ENCODE data around the gene KRCC1.

KRCC1 gene

DNA sequence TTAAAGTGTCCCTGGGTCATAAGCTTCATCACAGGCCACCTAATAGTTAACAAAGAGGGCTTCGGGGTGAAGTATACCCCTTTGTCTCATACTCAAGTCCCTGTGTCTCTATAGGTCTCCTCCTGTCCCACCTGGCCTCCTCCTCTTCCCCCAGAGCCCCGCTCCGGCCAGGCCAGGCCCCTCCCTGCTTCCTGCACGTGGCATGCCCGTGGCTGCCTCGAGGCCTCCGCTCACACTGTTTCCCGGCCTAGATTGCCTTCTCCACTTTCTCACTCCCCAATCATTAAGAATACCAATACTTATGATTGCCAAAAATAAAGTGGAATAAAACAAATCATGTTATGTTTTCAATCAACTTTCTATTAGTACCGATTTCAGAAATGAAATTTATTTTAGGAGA lies 30.8 kb upstream of the KRCC1 start:
- H3K27ac Mint-ChIP-seq = no peak overlapping the region
- no peaks in the 10 kb centered on the region for H3K9me3 Mint-ChIP-seq
- no peak overlapping the region for H3K4me3 Mint-ChIP-seq
- H3K36me3 Mint-ChIP-seq = no peaks in the 10 kb centered on the region
- no peaks in the 10 kb centered on the region for H3K27me3 Mint-ChIP-seq
- no peak for DNase-seq
- CTCF ChIA-PET = no interaction called here
- H3K4me1 Mint-ChIP-seq = peaks cover 3% of the 10 kb centered on the region

DNA sequence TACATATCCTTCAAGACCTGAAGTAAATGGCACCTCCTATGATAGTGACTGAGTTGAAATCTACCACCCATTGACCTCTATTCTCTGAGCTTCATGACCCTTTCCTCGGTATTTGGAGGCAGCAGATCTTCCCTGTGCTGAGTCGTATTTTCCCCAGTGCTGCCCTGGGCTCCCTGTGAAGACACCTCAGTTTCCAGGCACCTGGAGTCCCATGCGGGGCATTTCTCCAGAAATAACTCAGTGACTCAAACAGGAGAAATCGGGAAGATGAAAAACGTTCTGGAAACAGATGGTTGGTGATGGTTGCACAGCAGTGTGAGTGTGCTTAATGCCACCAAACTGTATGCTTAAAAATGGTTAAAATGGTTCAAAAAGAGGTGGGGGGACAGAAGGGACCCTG lies 30.0 kb upstream of the KRCC1 start:
- Mint-ChIP-seq H3K27me3 (no peaks in the 10 kb centered on the region), H3K27ac (no peak overlapping the region), H3K9me3 (no peaks in the 10 kb centered on the region), H3K36me3 (no peaks in the 10 kb centered on the region), H3K4me3 (no peak overlapping the region), H3K4me1 (peaks cover 3% of the 10 kb centered on the region)
- no peak for DNase-seq
- CTCF ChIA-PET = no interaction called here

DNA sequence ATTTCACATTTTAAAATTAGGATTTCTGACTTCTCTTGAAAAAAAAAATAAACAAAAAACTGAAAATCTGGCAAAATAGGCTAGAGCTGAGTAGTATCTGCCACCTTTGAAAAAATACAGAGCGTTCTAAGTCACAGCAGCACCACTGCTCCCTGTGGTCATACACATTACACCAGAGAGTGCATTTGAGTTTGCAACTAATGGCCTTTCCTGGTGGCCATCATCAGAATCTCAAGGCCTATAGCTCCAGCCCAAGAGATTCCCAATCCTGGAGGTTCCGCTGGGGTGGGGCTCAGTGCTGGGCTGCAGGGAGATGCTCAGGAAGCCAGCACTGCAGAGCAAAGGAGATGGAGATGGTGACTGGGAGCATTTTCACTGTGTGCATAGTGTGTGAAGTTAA lies 29.5 kb upstream of the KRCC1 start:
- no peak for DNase-seq
- H3K27ac Mint-ChIP-seq = no peak overlapping the region
- H3K4me1 Mint-ChIP-seq = no peaks in the 10 kb centered on the region
- CTCF ChIA-PET = no interaction called here
- H3K4me3 Mint-ChIP-seq = no peak overlapping the region
- H3K27me3 Mint-ChIP-seq = no peaks in the 10 kb centered on the region
- H3K9me3 Mint-ChIP-seq = no peaks in the 10 kb centered on the region
- no peaks in the 10 kb centered on the region for H3K36me3 Mint-ChIP-seq

- H3K36me3 Mint-ChIP-seq = no peaks in the 10 kb centered on the region
- no peak overlapping the region for H3K27ac Mint-ChIP-seq
- no peaks in the 10 kb centered on the region for H3K9me3 Mint-ChIP-seq
- no peak for DNase-seq
- no peak overlapping the region for H3K4me3 Mint-ChIP-seq
- no peaks in the 10 kb centered on the region for H3K4me1 Mint-ChIP-seq
- H3K27me3 Mint-ChIP-seq = no peaks in the 10 kb centered on the region
- CTCF ChIA-PET = interaction anchor here (1.1 to 2.8 kb wide), 2 partner anchors 22 to 109 kb away, joined by 3 to 9 read pairs; no protein-coding TSS in a partner anchor
Measured at GRCh38 chr2:88082781-88083180, 27.2 kb upstream of the KRCC1 start.

DNA sequence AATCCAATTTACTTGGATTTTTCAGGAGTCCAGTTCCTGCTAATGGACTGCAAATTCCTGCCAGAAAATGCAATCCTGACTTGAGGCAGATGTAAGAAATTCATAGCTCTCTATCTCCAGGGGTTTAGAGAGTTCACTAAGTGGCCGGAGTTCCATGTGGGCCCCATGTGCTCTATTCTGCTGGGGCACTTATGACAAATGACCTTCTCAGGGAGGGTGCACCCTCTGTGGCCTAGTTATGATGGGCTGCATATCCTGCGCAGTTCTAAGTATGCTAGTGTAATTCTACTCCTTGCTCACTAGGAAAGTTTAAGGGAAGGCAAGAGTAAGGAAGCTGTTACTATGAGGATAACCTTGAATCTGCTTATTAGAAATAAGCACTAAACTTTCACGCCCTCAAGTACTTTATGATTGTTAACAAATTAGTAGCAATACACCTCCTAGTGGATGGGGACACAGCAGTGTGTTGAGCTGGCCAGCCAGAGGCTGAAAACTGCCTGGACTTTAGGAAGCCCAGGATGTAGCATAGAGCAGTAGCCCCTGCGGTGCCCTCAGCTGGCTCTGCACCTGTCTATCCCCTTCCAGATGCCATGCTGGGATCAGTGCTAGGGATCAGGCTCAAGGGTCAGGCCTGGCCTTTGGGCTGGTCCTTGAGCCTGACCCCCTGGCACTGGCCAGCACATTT lies 26.5 kb upstream of the KRCC1 start:
- Mint-ChIP-seq H3K9me3 (no peaks in the 10 kb centered on the region), H3K36me3 (no peaks in the 10 kb centered on the region), H3K4me3 (no peak overlapping the region), H3K27me3 (no peaks in the 10 kb centered on the region), H3K4me1 (no peaks in the 10 kb centered on the region), H3K27ac (no peak overlapping the region)
- CTCF ChIA-PET = interaction anchor here (1.1 to 2.8 kb wide), 2 partner anchors 21 to 110 kb away, joined by 3 to 9 read pairs; no protein-coding TSS in a partner anchor
- no peak for DNase-seq

GRCh38 chr2:88080545-88080944 lies 25.0 kb upstream of the KRCC1 start:
- no peaks in the 10 kb centered on the region for H3K4me1 Mint-ChIP-seq
- no peaks in the 10 kb centered on the region for H3K9me3 Mint-ChIP-seq
- CTCF ChIA-PET = interaction anchor here (2.8 kb wide), 1 partner anchor 20 kb away, joined by 9 read pairs; no protein-coding TSS in a partner anchor
- H3K27me3 Mint-ChIP-seq = no peaks in the 10 kb centered on the region
- no peak overlapping the region for H3K4me3 Mint-ChIP-seq
- no peak overlapping the region for H3K27ac Mint-ChIP-seq
- DNase-seq = no peak
- no peaks in the 10 kb centered on the region for H3K36me3 Mint-ChIP-seq

DNA sequence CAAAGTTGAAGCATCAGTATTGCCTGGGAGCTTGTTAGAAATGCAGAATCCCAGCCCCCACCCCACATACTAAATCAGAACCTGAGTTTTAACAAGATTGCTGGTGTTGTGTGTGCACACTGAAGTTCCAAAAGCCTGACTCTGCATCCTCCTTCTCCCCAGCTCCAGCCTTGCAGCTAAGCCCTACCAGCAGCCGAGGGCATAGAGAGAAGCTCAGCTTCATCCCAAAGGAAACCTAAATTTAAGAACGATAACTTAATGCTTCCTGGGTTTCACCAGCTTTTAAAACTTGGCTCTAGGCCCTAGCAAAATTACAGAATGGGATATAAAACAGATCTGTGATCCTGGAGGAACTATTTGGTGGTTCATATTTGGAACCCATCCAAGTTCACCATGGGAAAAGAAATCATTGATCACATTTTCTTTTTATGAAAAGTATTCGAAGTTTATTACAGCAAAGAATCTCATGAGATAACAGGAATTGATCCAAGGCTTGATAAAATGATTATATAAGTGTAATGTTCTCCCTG lies 23.1 kb upstream of the KRCC1 start:
- no peaks in the 10 kb centered on the region for H3K9me3 Mint-ChIP-seq
- no peak for DNase-seq
- H3K27ac Mint-ChIP-seq = no peak overlapping the region
- no peaks in the 10 kb centered on the region for H3K36me3 Mint-ChIP-seq
- CTCF ChIA-PET = interaction anchor here (1.2 kb wide), 1 partner anchor 18 kb away, joined by 3 read pairs; no protein-coding TSS in a partner anchor
- no peak overlapping the region for H3K4me3 Mint-ChIP-seq
- peaks cover 5% of the 10 kb centered on the region for H3K27me3 Mint-ChIP-seq
- no peaks in the 10 kb centered on the region for H3K4me1 Mint-ChIP-seq

DNA sequence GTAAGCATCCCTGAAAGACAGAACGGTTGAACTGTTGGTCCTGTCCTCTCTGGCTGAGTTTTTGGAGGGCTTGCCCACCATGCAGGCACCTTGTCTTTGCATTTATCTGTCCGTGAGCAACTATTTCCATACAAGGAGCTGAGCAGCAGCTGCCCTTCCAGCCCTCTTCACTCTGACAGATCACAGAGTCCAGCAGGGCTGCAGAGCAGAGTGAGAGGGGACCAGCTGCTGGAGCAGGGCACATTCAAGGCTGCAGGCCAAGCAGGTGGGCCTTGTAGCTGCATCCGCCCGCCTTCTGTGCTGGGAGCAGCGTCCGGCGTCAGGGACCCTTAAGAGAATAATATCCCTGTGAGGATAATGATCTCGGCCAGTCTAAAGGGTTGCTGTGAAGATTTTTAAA lies 21.5 kb upstream of the KRCC1 start:
- peaks cover 5% of the 10 kb centered on the region for H3K27me3 Mint-ChIP-seq
- H3K36me3 Mint-ChIP-seq = no peaks in the 10 kb centered on the region
- CTCF ChIA-PET = no interaction called here
- H3K27ac Mint-ChIP-seq = no peak overlapping the region
- no peak for DNase-seq
- no peak overlapping the region for H3K4me3 Mint-ChIP-seq
- no peaks in the 10 kb centered on the region for H3K9me3 Mint-ChIP-seq
- H3K4me1 Mint-ChIP-seq = no peaks in the 10 kb centered on the region

DNA sequence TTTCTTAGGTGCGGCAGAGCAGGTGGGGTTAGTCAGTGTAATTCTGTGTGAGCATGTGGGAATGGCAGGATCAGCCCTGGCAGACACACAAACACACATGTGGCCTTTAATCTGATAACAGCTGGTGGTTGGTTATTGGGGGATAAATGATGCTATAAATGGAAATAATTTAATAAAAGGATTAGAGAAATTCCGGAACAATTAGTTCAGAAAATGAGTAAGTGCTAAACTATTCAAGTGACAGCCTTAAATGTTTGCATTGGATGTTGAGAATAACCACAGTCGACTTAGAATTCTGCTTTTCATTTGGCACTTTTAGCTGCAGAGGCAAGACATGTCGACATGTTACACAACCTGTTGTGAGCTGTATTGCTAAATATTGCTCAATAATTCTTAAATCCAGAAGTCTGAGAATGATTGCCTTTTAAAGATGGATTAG lies 19.3 kb upstream of the KRCC1 start:
- no peak overlapping the region for H3K4me3 Mint-ChIP-seq
- no peaks in the 10 kb centered on the region for H3K36me3 Mint-ChIP-seq
- H3K27ac Mint-ChIP-seq = no peak overlapping the region
- peaks cover 5% of the 10 kb centered on the region for H3K27me3 Mint-ChIP-seq
- no peaks in the 10 kb centered on the region for H3K4me1 Mint-ChIP-seq
- H3K9me3 Mint-ChIP-seq = no peaks in the 10 kb centered on the region
- CTCF ChIA-PET = no interaction called here
- DNase-seq = no peak

DNA sequence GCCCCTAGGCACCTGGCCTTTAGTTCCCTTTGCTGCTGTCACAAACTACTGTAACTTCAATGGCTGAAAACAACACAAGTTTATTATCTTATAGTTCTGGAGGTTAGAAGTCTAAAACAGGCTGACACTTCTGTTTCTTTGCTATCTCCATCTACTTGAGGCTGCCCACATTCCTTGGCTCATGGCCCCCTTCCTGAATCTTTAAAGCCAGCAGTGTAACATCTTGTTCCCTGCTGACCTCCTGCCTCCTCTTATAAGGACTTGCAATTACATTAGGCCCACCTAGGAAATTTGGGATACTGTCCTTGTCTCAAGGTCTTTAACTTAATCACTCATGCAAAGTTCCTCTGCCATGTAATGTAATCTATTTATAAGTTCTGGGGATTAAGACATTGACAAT lies 18.6 kb upstream of the KRCC1 start:
- no peak overlapping the region for H3K4me3 Mint-ChIP-seq
- H3K9me3 Mint-ChIP-seq = no peaks in the 10 kb centered on the region
- no peak overlapping the region for H3K27ac Mint-ChIP-seq
- CTCF ChIA-PET = no interaction called here
- H3K27me3 Mint-ChIP-seq = peaks cover 5% of the 10 kb centered on the region
- H3K4me1 Mint-ChIP-seq = no peaks in the 10 kb centered on the region
- no peaks in the 10 kb centered on the region for H3K36me3 Mint-ChIP-seq
- DNase-seq = no peak

DNA sequence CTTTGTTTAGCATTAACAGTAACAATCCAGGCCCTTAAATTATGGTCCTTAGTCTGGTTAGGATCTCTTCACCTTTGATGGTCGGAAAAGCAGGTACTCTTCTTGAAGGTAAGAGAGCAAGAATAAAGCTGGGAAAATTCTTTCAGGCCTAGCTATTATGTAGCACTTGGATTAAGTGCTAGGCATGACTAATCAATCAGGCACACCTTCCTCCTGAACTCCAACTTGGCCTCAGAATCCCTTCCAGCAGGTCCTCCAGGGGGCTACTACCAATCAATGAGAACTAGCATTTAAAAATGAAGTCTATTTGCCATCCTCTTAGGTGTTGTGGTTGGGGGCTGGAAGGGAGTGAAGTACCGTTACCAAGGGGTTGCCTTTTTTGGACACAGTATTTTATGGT lies 15.8 kb upstream of the KRCC1 start:
- DNase-seq = no peak
- CTCF ChIA-PET = interaction anchor here (1.0 kb wide), 1 partner anchor 10 kb away, joined by 3 read pairs; no protein-coding TSS in a partner anchor
- no peak overlapping the region for H3K27ac Mint-ChIP-seq
- no peaks in the 10 kb centered on the region for H3K36me3 Mint-ChIP-seq
- peaks cover 12% of the 10 kb centered on the region for H3K27me3 Mint-ChIP-seq
- no peak overlapping the region for H3K4me3 Mint-ChIP-seq
- no peaks in the 10 kb centered on the region for H3K9me3 Mint-ChIP-seq
- H3K4me1 Mint-ChIP-seq = no peaks in the 10 kb centered on the region

DNA sequence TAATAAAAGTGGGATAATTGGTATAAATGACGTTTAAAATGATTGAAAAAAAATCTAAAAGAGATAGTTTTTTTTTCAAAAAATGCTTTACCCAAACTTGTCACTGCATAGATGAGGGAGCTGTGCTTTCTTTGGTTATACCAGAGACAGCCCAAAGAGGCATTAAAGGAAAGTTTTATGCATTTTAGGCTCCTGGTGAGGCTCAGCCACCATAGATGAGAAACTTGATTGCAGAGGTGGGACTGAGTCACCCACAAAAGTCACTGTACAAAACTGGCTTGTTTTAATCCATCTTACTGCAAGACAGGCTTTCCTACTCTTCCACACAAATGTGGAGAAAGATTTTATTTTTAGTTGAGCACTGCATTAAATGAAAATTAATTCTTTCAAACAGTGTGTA lies 14.5 kb upstream of the KRCC1 start:
- Mint-ChIP-seq H3K4me1 (no peaks in the 10 kb centered on the region), H3K27ac (no peak overlapping the region), H3K4me3 (no peak overlapping the region), H3K36me3 (no peaks in the 10 kb centered on the region), H3K9me3 (no peaks in the 10 kb centered on the region), H3K27me3 (peaks cover 12% of the 10 kb centered on the region)
- CTCF ChIA-PET = interaction anchor here (1.3 kb wide), 1 partner anchor 9 kb away, joined by 7 read pairs; no protein-coding TSS in a partner anchor
- no peak for DNase-seq

DNA sequence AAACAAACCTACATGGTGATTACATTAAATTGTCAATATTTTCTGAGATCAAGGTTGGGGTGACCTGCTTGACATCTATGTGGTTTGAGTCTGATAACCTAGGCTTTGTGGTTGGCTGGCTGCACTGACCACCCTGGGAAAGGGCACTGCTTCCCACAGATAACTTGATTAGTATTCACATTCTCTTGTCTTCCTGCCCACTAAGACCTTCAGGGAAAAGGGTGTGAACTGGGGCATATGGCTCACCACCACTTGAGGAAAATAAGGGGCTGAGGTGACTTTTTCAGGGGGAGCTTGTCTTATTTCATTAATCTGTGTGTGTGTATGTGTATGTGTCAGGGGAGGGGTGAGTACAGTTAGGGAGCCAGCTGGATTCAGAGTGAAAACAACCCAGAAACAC lies 13.5 kb upstream of the KRCC1 start:
- no peaks in the 10 kb centered on the region for H3K36me3 Mint-ChIP-seq
- no peak for DNase-seq
- CTCF ChIA-PET = interaction anchor here (1.3 kb wide), 1 partner anchor 9 kb away, joined by 7 read pairs; no protein-coding TSS in a partner anchor
- H3K4me1 Mint-ChIP-seq = no peaks in the 10 kb centered on the region
- H3K4me3 Mint-ChIP-seq = no peak overlapping the region
- no peak overlapping the region for H3K27ac Mint-ChIP-seq
- H3K9me3 Mint-ChIP-seq = no peaks in the 10 kb centered on the region
- H3K27me3 Mint-ChIP-seq = peaks cover 9% of the 10 kb centered on the region

GRCh38 chr2:88068044-88068443 lies 12.5 kb upstream of the KRCC1 start:
- H3K27ac Mint-ChIP-seq = no peak overlapping the region
- DNase-seq = no peak
- no peak overlapping the region for H3K4me3 Mint-ChIP-seq
- no peaks in the 10 kb centered on the region for H3K36me3 Mint-ChIP-seq
- CTCF ChIA-PET = no interaction called here
- H3K4me1 Mint-ChIP-seq = no peaks in the 10 kb centered on the region
- peaks cover 7% of the 10 kb centered on the region for H3K27me3 Mint-ChIP-seq
- H3K9me3 Mint-ChIP-seq = no peaks in the 10 kb centered on the region

DNA sequence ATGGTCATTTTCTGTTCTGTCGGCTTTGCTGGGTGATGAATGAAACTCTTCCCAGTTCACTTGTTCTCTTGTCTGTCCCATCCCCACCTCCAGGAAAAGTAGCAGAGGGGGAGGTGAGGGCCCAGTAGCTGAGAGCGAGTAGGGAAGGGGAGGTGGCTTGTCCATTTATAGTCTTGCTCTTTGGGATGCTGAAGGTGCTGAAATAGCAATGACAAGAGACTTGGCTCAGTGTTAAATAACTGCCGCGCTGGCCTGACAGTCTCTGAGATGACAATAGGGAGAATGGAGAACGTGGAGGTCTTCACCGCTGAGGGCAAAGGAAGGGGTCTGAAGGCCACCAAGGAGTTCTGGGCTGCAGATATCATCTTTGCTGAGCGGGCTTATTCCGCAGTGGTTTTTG lies 12.0 kb upstream of the KRCC1 start, which contains the start of gene SMYD1:
TSS of gene SMYD1 (plus strand) at position 228 of the 400 bp plus-strand sequence. CDS start at position 268, 40 bp downstream.
- no peaks in the 10 kb centered on the region for H3K9me3 Mint-ChIP-seq
- H3K27ac Mint-ChIP-seq = no peak within 1 kb of the TSS
- H3K27me3 Mint-ChIP-seq = peaks cover 7% of the 10 kb centered on the region
- DNase-seq = no peak
- H3K4me1 Mint-ChIP-seq = no peaks in the 10 kb centered on the region
- CTCF ChIA-PET = no interaction called here
- no peak within 1 kb of the TSS for H3K4me3 Mint-ChIP-seq
- no peaks in the 10 kb centered on the region for H3K36me3 Mint-ChIP-seq
